ENCODE data around the gene B3GALT6.
A peak's percentile ranks its signal among the peaks of the same experiment; 100 is the strongest.

B3GALT6 gene

GRCh38 chr1:1206376-1206965 lies 25.6 kb upstream of the B3GALT6 start, which contains the start of gene TNFRSF18:
TSS of gene TNFRSF18 (minus strand) at chr1:1206592. CDS start at chr1:1206571, 21 bp downstream.
- H3K4me1 Mint-ChIP-seq (ENCODE audit: low read depth in 2 of 2), result peaks cover 14 to 21% of the 10 kb centered on the region in 2 donors
- no peak for DNase-seq
- H3K9me3 Mint-ChIP-seq, result no peaks in the 10 kb centered on the region

DNA sequence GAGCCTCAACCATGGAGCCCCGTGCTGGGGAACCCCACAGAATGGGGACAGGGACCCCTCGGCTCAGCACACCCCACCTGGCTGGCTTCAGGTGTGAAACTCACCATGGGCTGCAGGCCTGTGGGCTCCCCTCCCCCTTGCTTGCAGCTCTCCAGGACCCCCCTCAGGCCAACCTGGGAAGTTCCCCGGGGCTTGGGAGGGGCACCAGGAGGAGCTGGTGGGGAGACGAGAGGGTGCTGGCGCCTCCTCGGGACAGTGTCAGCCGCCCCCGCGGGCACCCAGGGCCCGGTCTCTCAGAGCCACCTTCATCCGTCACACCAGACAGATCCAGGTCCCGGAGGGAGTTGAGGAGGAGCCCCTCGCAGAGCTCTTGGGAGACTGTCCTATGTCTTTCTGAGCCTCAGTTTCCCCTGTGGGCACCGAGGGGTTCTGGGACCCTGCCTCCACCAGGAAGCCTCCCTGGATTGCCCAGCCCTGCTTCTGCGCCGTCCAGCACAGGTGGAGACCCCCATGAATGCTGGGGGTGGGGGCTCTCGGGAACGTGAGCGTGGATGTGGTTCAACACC lies 25.0 kb upstream of the B3GALT6 start:
- H3K36me3 Mint-ChIP-seq (ENCODE audit: insufficient read depth), result peaks cover 18% of the 10 kb centered on the region
- no peaks in the 10 kb centered on the region for H3K27me3 Mint-ChIP-seq
- H3K27ac Mint-ChIP-seq, result no peak overlapping the region
- peaks cover 14 to 21% of the 10 kb centered on the region in 2 donors for H3K4me1 Mint-ChIP-seq (ENCODE audit: low read depth in 2 of 2)
- H3K4me3 Mint-ChIP-seq, result peak overlapping the region; percentile 67 to 86
- no peak for ATAC-seq (replicated peaks)
- no peak for DNase-seq
- no peaks in the 10 kb centered on the region for H3K9me3 Mint-ChIP-seq

More at GRCh38 chr1:1206376-1206965, 25.6 kb upstream of the B3GALT6 start, which contains the start of gene TNFRSF18:
- peaks cover 18% of the 10 kb centered on the region for H3K36me3 Mint-ChIP-seq (ENCODE audit: insufficient read depth)
- H3K27ac Mint-ChIP-seq, result no peak within 1 kb of the TSS
- H3K27me3 Mint-ChIP-seq, result no peaks in the 10 kb centered on the region
- H3K4me3 Mint-ChIP-seq, result peak within 1 kb of the TSS; percentile 67 to 86
- no peak for ATAC-seq (replicated peaks)

GRCh38 chr1:1207571-1207892 lies 24.5 kb upstream of the B3GALT6 start:
- H3K4me1 Mint-ChIP-seq (ENCODE audit: low read depth in 2 of 2), result peaks cover 14 to 24% of the 10 kb centered on the region in 2 donors
- peak overlapping the region; percentile 90 to 96 for H3K27ac Mint-ChIP-seq
- no peaks in the 10 kb centered on the region for H3K9me3 Mint-ChIP-seq
- peak overlapping the region; percentile 82 to 86 for H3K4me3 Mint-ChIP-seq
- DNase-seq (no peak), ATAC-seq (replicated peaks) (no peak)
- H3K27me3 Mint-ChIP-seq, result no peaks in the 10 kb centered on the region
- peaks cover 18% of the 10 kb centered on the region for H3K36me3 Mint-ChIP-seq (ENCODE audit: insufficient read depth)

DNA sequence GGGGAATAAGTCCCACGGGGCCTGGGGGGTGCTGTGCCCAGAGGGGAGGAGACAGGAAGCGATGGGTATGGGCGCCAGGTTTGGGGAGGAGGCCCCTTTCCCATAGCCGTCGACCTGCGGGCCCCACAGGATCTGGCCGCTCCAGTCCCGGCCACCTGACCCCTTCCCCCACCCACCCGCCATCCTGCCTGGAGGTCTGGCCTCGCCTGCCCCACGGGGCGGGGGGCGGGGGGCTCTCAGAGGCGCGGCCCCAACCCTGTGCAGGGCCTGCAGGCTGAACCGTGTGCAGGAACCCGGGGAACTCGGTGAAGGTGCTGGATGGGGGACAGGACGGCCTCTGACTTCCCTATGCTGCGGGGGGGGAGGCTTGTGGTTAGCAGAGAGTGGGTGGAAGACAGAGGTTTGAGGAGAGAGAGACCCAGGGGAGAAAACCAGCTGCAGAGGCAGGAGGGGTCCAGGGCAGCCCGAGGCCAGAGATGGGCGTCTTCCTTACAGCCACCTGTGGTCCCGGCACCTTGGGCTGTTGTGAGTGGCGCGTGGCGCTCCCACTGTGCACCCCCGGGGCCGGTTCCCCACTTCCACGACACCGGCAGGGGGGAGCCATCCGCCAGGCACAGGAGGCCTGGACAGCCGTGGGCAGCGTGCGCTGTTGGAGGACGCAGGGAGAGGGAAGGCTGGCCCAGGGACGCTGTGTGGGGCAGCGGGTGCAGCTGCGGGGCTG lies 23.2 kb upstream of the B3GALT6 start:
- DNase-seq, result peak in 2 of 3 experiments; percentile 44 to 48
- no peaks in the 10 kb centered on the region for H3K9me3 Mint-ChIP-seq
- no peaks in the 10 kb centered on the region for H3K27me3 Mint-ChIP-seq
- H3K4me1 Mint-ChIP-seq (ENCODE audit: low read depth in 2 of 2), result peaks cover 14 to 24% of the 10 kb centered on the region in 2 donors
- H3K4me3 Mint-ChIP-seq, result peak overlapping the region; percentile 82 to 86
- peak; percentile 25 for ATAC-seq (replicated peaks)
- peak overlapping the region; percentile 90 to 96 for H3K27ac Mint-ChIP-seq
- peaks cover 29% of the 10 kb centered on the region for H3K36me3 Mint-ChIP-seq (ENCODE audit: insufficient read depth)

GRCh38 chr1:1210726-1211540 lies 21.1 kb upstream of the B3GALT6 start:
- no peaks in the 10 kb centered on the region for H3K27me3 Mint-ChIP-seq

DNA sequence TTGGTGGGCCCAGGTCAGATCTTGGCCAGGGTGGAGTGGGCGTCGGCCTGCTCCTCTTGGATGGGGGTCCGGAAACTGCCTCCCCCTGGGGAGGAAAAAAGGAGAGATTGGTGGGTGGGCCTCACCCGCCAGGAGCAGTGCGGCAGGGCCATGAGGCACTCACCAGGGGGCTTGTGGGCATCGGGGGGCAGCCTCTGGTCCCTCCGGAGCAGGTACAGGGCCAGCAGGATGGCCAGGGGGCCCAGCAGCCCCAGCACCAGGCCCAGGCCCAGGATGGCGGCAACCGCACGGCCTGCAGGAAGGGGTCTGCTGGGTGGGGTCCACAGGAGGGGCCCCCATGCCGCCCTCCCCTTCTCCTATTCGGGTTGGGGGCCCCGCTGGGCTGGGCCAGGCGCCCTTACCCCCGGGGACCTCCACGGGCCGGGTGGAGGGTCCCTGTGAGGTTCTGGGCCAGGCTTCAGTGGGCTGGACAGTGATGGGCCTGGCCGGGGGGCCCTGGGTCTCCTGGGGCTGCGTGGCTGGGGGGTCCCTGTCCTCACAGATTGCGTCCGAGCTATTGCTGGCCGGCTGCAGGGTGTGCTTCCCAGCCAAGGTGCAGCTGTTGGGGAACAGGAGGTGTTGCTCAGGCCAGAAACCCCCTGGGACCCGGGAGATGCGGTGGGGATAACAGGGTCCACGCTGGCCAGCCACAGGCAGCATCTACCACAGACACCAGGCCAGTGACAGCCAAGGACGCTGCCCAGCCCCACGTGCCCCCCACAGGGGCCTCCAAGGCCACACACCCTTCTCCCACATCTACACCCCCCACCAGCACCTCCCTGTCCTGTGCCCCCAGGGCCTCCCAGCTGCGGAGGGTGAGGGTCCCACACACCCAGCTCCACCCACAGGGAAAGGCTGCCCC lies 20.2 kb upstream of the B3GALT6 start:
- H3K27ac Mint-ChIP-seq, result peak overlapping the region; percentile 16 to 69
- DNase-seq (no peak), ATAC-seq (replicated peaks) (no peak)
- peaks cover 39% of the 10 kb centered on the region for H3K36me3 Mint-ChIP-seq (ENCODE audit: insufficient read depth)
- H3K9me3 Mint-ChIP-seq, result no peaks in the 10 kb centered on the region
- H3K4me1 Mint-ChIP-seq (ENCODE audit: low read depth in 2 of 2), result peaks cover 27 to 32% of the 10 kb centered on the region in 2 donors
- H3K4me3 Mint-ChIP-seq, result peak overlapping the region; percentile 57 to 86
- no peaks in the 10 kb centered on the region for H3K27me3 Mint-ChIP-seq

More at GRCh38 chr1:1210726-1211540, 21.1 kb upstream of the B3GALT6 start:
- no peaks in the 10 kb centered on the region for H3K9me3 Mint-ChIP-seq
- ATAC-seq (replicated peaks) (no peak), DNase-seq (no peak)
- H3K36me3 Mint-ChIP-seq (ENCODE audit: insufficient read depth), result peaks cover 35% of the 10 kb centered on the region
- H3K4me1 Mint-ChIP-seq (ENCODE audit: low read depth in 2 of 2), result peaks cover 21 to 28% of the 10 kb centered on the region in 2 donors
- peak overlapping the region in 1 of 2 donors; percentile 74 for H3K27ac Mint-ChIP-seq
- H3K4me3 Mint-ChIP-seq, result peak overlapping the region; percentile 82 to 86

DNA sequence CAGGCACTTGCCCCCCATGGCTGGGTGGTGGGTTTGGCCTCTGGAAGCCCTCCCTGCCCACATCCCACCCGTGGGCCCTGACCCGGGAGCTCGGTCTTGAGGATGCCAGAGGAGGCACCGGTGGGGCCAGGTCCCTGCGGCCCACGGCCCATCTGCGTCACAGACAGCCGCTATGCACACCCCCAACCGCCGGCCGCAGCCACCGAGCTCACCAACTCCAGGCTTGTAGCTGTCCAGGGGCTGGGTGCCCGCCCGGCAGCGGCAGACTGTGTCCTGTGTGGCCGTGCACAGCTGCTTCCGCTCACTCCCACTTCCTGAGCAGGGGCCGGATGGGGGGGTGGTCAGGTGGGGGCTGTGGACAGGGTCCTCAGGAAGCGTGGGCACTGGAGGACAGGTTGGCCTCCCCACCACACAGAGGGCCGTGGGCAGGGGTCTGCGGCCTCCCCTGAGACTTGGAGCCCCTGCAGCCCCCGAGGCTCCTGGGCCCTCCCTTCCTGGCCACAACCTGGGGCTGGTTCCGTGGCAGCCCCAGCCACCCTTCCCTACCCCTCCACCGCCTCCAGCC lies 19.2 kb upstream of the B3GALT6 start:
- ATAC-seq (replicated peaks), result peak; percentile 60

DNA sequence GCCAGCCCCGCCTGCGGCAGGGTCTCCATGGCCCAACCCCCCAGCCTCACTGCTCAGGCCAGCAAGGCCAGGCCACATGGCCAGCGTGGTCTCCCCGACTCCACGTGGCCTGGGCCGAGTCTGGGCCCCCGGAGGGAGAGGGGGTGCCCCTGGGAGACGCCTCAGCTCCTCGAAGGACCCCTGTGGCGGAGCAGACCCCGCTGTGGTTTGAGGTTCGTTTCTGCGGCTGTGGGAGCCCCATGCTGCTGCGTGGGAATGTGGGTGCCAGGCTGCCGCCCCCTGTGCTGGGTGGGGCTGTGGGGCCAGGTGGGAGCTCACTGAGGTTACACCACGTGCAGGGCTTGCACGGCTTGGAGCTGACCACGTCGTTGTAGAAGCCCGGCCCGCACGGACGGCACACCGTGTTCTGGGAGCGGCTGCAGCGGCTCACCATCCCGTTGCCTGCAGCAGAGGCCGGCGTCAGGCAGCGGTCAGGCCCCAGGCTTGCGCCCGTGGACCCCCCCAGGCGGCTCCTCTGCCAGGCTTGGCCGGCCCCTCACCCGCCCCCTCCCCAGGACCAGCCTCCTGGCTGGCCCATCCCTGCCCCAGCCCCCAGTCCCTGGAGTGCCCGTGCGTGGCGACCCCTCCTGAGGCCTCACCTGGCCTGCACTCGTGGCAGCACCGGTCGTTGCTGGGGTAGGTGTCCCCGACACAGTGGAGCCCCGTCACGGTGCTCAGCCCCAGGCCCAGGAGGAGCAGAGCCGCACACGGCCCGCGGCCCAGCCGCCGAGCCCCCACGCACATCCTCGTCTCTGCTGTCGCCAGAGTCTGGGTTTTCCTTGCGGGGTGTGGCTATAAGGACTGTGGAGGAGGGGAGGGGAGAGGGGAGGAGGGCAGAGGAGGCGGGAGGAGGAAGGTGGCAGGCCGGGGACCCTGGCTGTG lies 18.4 kb upstream of the B3GALT6 start, which contains the start of gene TNFRSF4:
TNFRSF4 (minus strand) TSS at position 809 of the 921 bp plus-strand sequence; CDS start at position 783, 26 bp downstream.
- peak; percentile 44 to 58 (median 58) for DNase-seq
- H3K4me1 Mint-ChIP-seq (ENCODE audit: low read depth in 2 of 2), result peaks cover 22 to 24% of the 10 kb centered on the region in 2 donors
- peak within 1 kb of the TSS; percentile 57 to 70 for H3K4me3 Mint-ChIP-seq
- H3K27me3 Mint-ChIP-seq, result no peaks in the 10 kb centered on the region
- ATAC-seq (replicated peaks), result peak; percentile 57
- H3K27ac Mint-ChIP-seq, result peak within 1 kb of the TSS; percentile 46 to 98
- H3K9me3 Mint-ChIP-seq, result no peaks in the 10 kb centered on the region
- peaks cover 42% of the 10 kb centered on the region for H3K36me3 Mint-ChIP-seq (ENCODE audit: insufficient read depth)

More for the DNA sequence above, 19.2 kb upstream of the B3GALT6 start:
- no peaks in the 10 kb centered on the region for H3K9me3 Mint-ChIP-seq
- H3K27me3 Mint-ChIP-seq, result no peaks in the 10 kb centered on the region
- peak overlapping the region; percentile 16 to 69 for H3K27ac Mint-ChIP-seq
- H3K4me1 Mint-ChIP-seq (ENCODE audit: low read depth in 2 of 2), result peaks cover 29% of the 10 kb centered on the region in 2 donors
- H3K36me3 Mint-ChIP-seq (ENCODE audit: insufficient read depth), result peaks cover 47% of the 10 kb centered on the region
- H3K4me3 Mint-ChIP-seq, result peak overlapping the region; percentile 57 to 62
- peak; percentile 60 to 71 (median 71) for DNase-seq

- DNase-seq (no peak), ATAC-seq (replicated peaks) (no peak)
- Mint-ChIP-seq H3K4me1 (ENCODE audit: low read depth in 2 of 2) (peaks cover 23 to 25% of the 10 kb centered on the region in 2 donors), H3K9me3 (no peaks in the 10 kb centered on the region), H3K4me3 (peak overlapping the region in 1 of 2 donors; percentile 70), H3K27ac (peak overlapping the region; percentile 28 to 98), H3K27me3 (no peaks in the 10 kb centered on the region), H3K36me3 (ENCODE audit: insufficient read depth) (peaks cover 45% of the 10 kb centered on the region)
Measured at GRCh38 chr1:1215080-1215676, 16.9 kb upstream of the B3GALT6 start.

- no peak for DNase-seq
- Mint-ChIP-seq H3K27me3 (no peaks in the 10 kb centered on the region), H3K4me1 (ENCODE audit: low read depth in 2 of 2) (peaks cover 22 to 25% of the 10 kb centered on the region in 2 donors), H3K27ac (peak overlapping the region; percentile 84 to 98), H3K36me3 (ENCODE audit: insufficient read depth) (peaks cover 49% of the 10 kb centered on the region), H3K4me3 (peak overlapping the region in 1 of 2 donors; percentile 65), H3K9me3 (no peaks in the 10 kb centered on the region)
- no peak for ATAC-seq (replicated peaks)
Measured at GRCh38 chr1:1215881-1216605, 16.0 kb upstream of the B3GALT6 start.
